HepG2 (cell line): Measurements from ENCODE around the gene DCDC2. TPM values are rescaled to one million over a fixed set of nuclear protein-coding genes. Genes with fewer than 3 reads are reported as not detected.

ENCODE experiments used
- FOSL1 ChIP-seq: sonication (generic); formaldehyde crosslinking; IDR thresholded peaks from 2 replicates; pipeline ENCODE4 v1.9.0; 2021; ENCODE audit warnings: missing genetic modification reagents, borderline replicate concordance
- HES4 ChIP-seq: sonication (generic); formaldehyde crosslinking; IDR thresholded peaks from 2 replicates; pipeline ENCODE4 v1.9.0; 2021; ENCODE audit warnings: mild to moderate bottlenecking, missing genetic modification reagents, borderline replicate concordance
- IRX3 ChIP-seq: sonication (generic); formaldehyde crosslinking; IDR thresholded peaks from 2 replicates; pipeline ENCODE4 v1.8.1; 2023; ENCODE audit warnings: mild to moderate bottlenecking, low read depth, missing genetic modification reagents, borderline replicate concordance
- KDM1A ChIP-seq: IDR thresholded peaks from 2 replicates; pipeline ENCODE4 v1.6.1; 2016; ENCODE audit warnings: missing compliant biosample characterization
- KLF6 ChIP-seq: IDR thresholded peaks from 2 replicates; pipeline ENCODE4 v1.8.0; 2016; ENCODE audit warnings: missing biosample characterization, missing genetic modification reagents
- MED13 ChIP-seq: sonication (generic); formaldehyde crosslinking; IDR thresholded peaks from 2 replicates; pipeline ENCODE4 v1.5.0; 2020; ENCODE audit warnings: missing genetic modification reagents
- MIER2 ChIP-seq: IDR thresholded peaks from 2 replicates; pipeline ENCODE4 v1.6.1; 2016; ENCODE audit warnings: missing biosample characterization, missing genetic modification reagents
- ONECUT2 ChIP-seq: sonication (generic); formaldehyde crosslinking; IDR thresholded peaks from 2 replicates; pipeline ENCODE4 v1.4.0; 2020; ENCODE audit warnings: missing genetic modification reagents
- PHF5A ChIP-seq: IDR thresholded peaks from one replicate; pipeline ENCODE4 v1.6.1; 2018; ENCODE audit warnings: low read depth, missing genetic modification reagents; ENCODE audit not compliant: unreplicated experiment
- RFXAP ChIP-seq: sonication (generic); formaldehyde crosslinking; IDR thresholded peaks from 2 replicates; pipeline ENCODE4 v1.4.0; 2020; ENCODE audit warnings: missing genetic modification reagents, borderline replicate concordance
- SMAD1 ChIP-seq: sonication (generic); formaldehyde crosslinking; IDR thresholded peaks from 2 replicates; pipeline ENCODE4 v1.4.0; 2020; ENCODE audit warnings: missing genetic modification reagents, low read depth, mild to moderate bottlenecking, borderline replicate concordance
- SMARCE1 ChIP-seq: fragments of 450-650 bp; IDR thresholded peaks from 2 replicates; pipeline ENCODE4 v1.6.1; 2017; ENCODE audit warnings: borderline replicate concordance
- SMC3 ChIP-seq: IDR thresholded peaks from 2 replicates; pipeline ENCODE4 v1.6.1; 2011; ENCODE audit warnings: low read length, improper control_type of control experiment
- TCF7L2 ChIP-seq: IDR thresholded peaks from 2 replicates; pipeline ENCODE4 v1.6.1; 2011; ENCODE audit warnings: mild to moderate bottlenecking, low read depth, low read length, moderate library complexity
- ZBTB8A ChIP-seq: sonication (generic); formaldehyde crosslinking; IDR thresholded peaks from 2 replicates; pipeline ENCODE4 v1.4.0; 2020; ENCODE audit warnings: mild to moderate bottlenecking, low read depth, missing genetic modification reagents, borderline replicate concordance
- ZC3H13 ChIP-seq: sonication (generic); formaldehyde crosslinking; IDR thresholded peaks from 2 replicates; pipeline ENCODE4 v1.8.1; 2023; ENCODE audit warnings: mild to moderate bottlenecking, missing genetic modification reagents, moderate library complexity
- ZC3H4 ChIP-seq: sonication (generic); formaldehyde crosslinking; IDR thresholded peaks from 2 replicates; pipeline ENCODE4 v1.4.0; 2020; ENCODE audit warnings: missing genetic modification reagents, borderline replicate concordance
- ZEB1 ChIP-seq: IDR thresholded peaks from 2 replicates; pipeline ENCODE4 v1.6.1; 2012; ENCODE audit warnings: mild to moderate bottlenecking, low read depth, inconsistent platforms; ENCODE audit not compliant: insufficient replicate concordance
- ZMAT3 ChIP-seq: sonication (generic); formaldehyde crosslinking; conservative IDR thresholded peaks from 2 replicates; pipeline ENCODE4 v1.7.0; 2021; ENCODE audit warnings: missing genetic modification reagents
- ZMYM4 ChIP-seq: sonication (generic); formaldehyde crosslinking; IDR thresholded peaks from 2 replicates; pipeline ENCODE4 v1.8.1; 2023; ENCODE audit warnings: mild to moderate bottlenecking, missing genetic modification reagents
- ZNF17 ChIP-seq: sonication (generic); formaldehyde crosslinking; IDR thresholded peaks from 2 replicates; pipeline ENCODE4 v1.5.0; 2020; ENCODE audit warnings: mild to moderate bottlenecking, missing genetic modification reagents
- ZNF235 ChIP-seq: sonication (generic); formaldehyde crosslinking; IDR thresholded peaks from 2 replicates; pipeline ENCODE4 v1.8.1; 2023; ENCODE audit warnings: mild to moderate bottlenecking, missing genetic modification reagents, borderline replicate concordance
- ZNF3 ChIP-seq: IDR thresholded peaks from 2 replicates; pipeline ENCODE4 v1.7.0; 2017; ENCODE audit warnings: inconsistent platforms
- ZNF441 ChIP-seq: sonication (generic); formaldehyde crosslinking; IDR thresholded peaks from 2 replicates; pipeline ENCODE4 v1.7.0; 2021; ENCODE audit warnings: missing genetic modification reagents, borderline replicate concordance
- ZNF563 ChIP-seq: sonication (generic); formaldehyde crosslinking; IDR thresholded peaks from 2 replicates; pipeline ENCODE4 v1.8.0; 2022; ENCODE audit warnings: mild to moderate bottlenecking, moderate library complexity, missing genetic modification reagents
- ZNF615 ChIP-seq: sonication (generic); formaldehyde crosslinking; IDR thresholded peaks from 2 replicates; pipeline ENCODE4 v1.5.0; 2020; ENCODE audit warnings: mild to moderate bottlenecking, missing genetic modification reagents, borderline replicate concordance
- ZNF644 ChIP-seq: IDR thresholded peaks from 2 replicates; pipeline ENCODE4 v1.6.1; 2016; ENCODE audit warnings: low read depth
- ZNF672 ChIP-seq: sonication (generic); formaldehyde crosslinking; IDR thresholded peaks from 2 replicates; pipeline ENCODE4 v1.8.1; 2022; ENCODE audit warnings: missing genetic modification reagents
- polyA plus RNA-seq, 8 experiments: library from polyadenylated mRNA; depleted of rRNA in 3 of 8; stranded (reverse) in 7 of 8; unstranded in 1 of 8; fragments of >200 nt; fragmentation: Illumina TruSeq in 4 of 8; extraction: Trizol in 4 of 8; gene quantifications; 2 replicates each; pipeline versions ENCODE4 v1.2.1 to v1.2.3, GENCODE V29; 2011 to 2016; ENCODE audit warnings: low read depth in 4 of 8, missing spikeins in 1 of 8, mixed read lengths in 1 of 8; ENCODE audit not compliant: insufficient read depth in 1 of 8
- total RNA-seq, 5 experiments: library from RNA; depleted of rRNA; stranded (reverse); fragments of >200 nt; fragmentation: Illumina TruSeq; extraction: Trizol; gene quantifications; 2 replicates each; pipeline ENCODE4 v1.2.3, GENCODE V29; 2016; ENCODE audit warnings: low read depth in 1 of 5
- TF ChIP-seq, protein P1 (sequence below): sonication (generic); formaldehyde crosslinking; IDR thresholded peaks from 2 replicates; pipeline ENCODE4 v1.8.1; 2022; ENCODE audit warnings: mild to moderate bottlenecking, missing genetic modification reagents
- TF ChIP-seq, protein P2 (sequence below), 2 experiments: sonication (generic) in 1 of 2; formaldehyde crosslinking in 1 of 2; IDR thresholded peaks; 2 replicates each; pipeline versions ENCODE4 v1.4.0 to v1.6.1; 2018 to 2020; ENCODE audit warnings: missing genetic modification reagents in 2 of 2, borderline replicate concordance in 1 of 2, low read depth in 1 of 2, mild to moderate bottlenecking in 1 of 2, missing biosample characterization in 1 of 2

Gene DCDC2
- total and polyA plus RNA-seq, 2 of the 13 experiments (the other 11 are each of a cell fraction or from before 2014, with no cell fraction given), result 9.0 to 36.2 TPM

DNA sequence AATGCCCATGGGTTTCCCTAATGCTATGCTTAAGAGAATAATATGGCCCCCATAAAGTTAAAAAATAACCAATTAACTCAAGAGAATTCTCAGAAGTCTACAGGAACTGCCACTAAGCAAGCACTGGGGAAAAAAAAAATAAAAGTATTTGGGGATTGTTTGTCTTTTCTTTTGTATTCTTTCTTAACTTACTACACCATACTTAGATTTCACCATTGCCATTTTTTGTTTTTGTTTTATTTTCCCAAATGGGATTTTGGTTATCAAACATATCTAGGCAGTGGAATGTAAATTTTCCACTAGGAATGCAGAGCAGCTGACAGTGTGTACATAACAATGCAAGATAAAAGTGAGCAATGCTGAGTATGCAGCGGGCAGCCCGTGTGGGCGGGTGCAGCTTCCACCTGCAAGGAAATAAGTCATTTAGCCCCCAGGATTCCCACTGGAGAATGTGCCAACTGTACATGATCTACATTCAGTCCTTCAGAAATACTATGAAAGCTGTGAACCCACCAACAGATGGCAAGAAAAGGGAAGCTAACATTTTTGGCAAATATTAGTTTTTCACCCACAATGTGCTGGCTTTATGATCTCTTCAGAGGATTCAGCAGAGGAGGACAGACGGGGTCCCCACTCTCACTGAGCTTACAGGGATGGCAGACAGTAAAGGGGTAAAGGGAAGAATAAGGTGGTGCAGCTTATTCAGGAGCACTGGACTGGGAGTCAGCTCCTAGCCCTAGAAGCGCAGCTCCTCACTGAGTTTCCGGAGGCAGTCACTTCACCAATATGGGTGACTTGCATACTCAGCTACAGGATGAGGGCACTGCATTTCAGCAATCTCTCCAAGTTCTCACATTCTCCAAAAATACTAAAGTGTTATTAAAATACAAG, 44.4 kb downstream of the DCDC2 start (continued):
- TF ChIP-seq ZMYM4 (peak; percentile 86), ONECUT2 (CRISPR knock-in tag) (peak; percentile 8; the same call in 1 of the 2 replicates), TCF7L2 (peak; percentile 16; the same call in 1 of the 2 replicates), MIER2 (peak; percentile 56), FOSL1 (CRISPR knock-in tag) (no peak; the same call in 1 of the 2 replicates), ZMAT3 (CRISPR knock-in tag) (no peak), ZNF235 (CRISPR knock-in tag) (no peak), ZNF672 (CRISPR knock-in tag) (no peak), ZNF644 (CRISPR knock-in tag) (no peak), ZEB1 (peak; percentile 61), ZC3H13 (CRISPR knock-in tag) (no peak), ZNF563 (CRISPR knock-in tag) (no peak), KLF6 (CRISPR knock-in tag) (no peak), PHF5A (CRISPR knock-in tag) (peak; percentile 64), SMC3 (0 out of 2 replicates have a peak, but pooled peaks have one; percentile 13), KDM1A (CRISPR knock-in tag) (no peak), ZNF441 (CRISPR knock-in tag) (no peak), SMARCE1 (no peak), ZNF17 (CRISPR knock-in tag) (no peak), ZNF615 (CRISPR knock-in tag) (no peak), ZC3H4 (no peak), IRX3 (no peak), MED13 (CRISPR knock-in tag) (peak; percentile 86; the same call in 1 of the 2 replicates), SMAD1 (no peak), HES4 (no peak), RFXAP (peak; percentile 60; the same call in 1 of the 2 replicates), ZNF3 (peak; percentile 32; the same call in 1 of the 2 replicates), ZBTB8A (no peak)
- TF ChIP-seq, protein P1, sequence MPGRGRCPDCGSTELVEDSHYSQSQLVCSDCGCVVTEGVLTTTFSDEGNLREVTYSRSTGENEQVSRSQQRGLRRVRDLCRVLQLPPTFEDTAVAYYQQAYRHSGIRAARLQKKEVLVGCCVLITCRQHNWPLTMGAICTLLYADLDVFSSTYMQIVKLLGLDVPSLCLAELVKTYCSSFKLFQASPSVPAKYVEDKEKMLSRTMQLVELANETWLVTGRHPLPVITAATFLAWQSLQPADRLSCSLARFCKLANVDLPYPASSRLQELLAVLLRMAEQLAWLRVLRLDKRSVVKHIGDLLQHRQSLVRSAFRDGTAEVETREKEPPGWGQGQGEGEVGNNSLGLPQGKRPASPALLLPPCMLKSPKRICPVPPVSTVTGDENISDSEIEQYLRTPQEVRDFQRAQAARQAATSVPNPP (CRISPR knock-in tag), result no peak
- TF ChIP-seq, protein P2, sequence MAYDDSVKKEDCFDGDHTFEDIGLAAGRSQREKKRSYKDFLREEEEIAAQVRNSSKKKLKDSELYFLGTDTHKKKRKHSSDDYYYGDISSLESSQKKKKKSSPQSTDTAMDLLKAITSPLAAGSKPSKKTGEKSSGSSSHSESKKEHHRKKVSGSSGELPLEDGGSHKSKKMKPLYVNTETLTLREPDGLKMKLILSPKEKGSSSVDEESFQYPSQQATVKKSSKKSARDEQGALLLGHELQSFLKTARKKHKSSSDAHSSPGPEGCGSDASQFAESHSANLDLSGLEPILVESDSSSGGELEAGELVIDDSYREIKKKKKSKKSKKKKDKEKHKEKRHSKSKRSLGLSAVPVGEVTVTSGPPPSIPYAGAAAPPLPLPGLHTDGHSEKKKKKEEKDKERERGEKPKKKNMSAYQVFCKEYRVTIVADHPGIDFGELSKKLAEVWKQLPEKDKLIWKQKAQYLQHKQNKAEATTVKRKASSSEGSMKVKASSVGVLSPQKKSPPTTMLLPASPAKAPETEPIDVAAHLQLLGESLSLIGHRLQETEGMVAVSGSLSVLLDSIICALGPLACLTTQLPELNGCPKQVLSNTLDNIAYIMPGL (CRISPR knock-in tag; IDR thresholded peaks at IDR 0.05; ENCODE audit: borderline replicate concordance in 1 of 2, low read depth in 1 of 2), result 0 out of 4 replicates have a peak, but pooled peaks of 1 of the 2 experiments have one; percentile 27
